K562 (cell line): ENCODE data around the gene LRRC43. TPM values are rescaled to one million over a fixed set of nuclear protein-coding genes. Genes with fewer than 3 reads are reported as not detected.
A peak's percentile ranks its signal among the peaks of the same experiment; 100 is the strongest.

Experiments used
- ATAC-seq: fragments of 200-7000 bp; cut with Tn5 transposase; 3 replicates; pipeline ENCODE4 v1.9.1; 2020; ENCODE audit warnings: moderate library complexity
- BruUV-seq: library from RNA; stranded (reverse); fragments of 400-500 nt; replicated peaks from 2 replicates; lab custom pipeline; 2021; lab: Mats Ljungman, UMichigan
- CTCF ChIA-PET: fragments of 300-600 bp; formaldehyde crosslinking; extraction: SDS; loops from one replicate; lab custom pipeline; 2021; ENCODE audit warnings: low intra/inter-chr PET ratio; lab: Yijun Ruan, JAX
- POLR2A ChIA-PET: fragments of 300-600, 350-650 bp; sonication (Branson Sonifier 250); formaldehyde crosslinking; extraction: SDS; loops from one replicate; lab custom pipeline; 2021; ENCODE audit warnings: antibody characterized with exemption, inconsistent platforms; lab: Yijun Ruan, JAX
- DNase-seq, 4 experiments: peaks; one replicate each; pipeline versions ENCODE4 v3.0.0 to v3.0.0-alpha.2; 2011 to 2018; ENCODE audit warnings: low spot score in 3 of 4, mixed read lengths in 3 of 4; ENCODE audit errors: extremely low read depth in 1 of 4
- FAIRE-seq: peaks from 2 replicates; lab custom pipeline; 2011; peaks lifted over from hg19 to GRCh38; lab: Jason Lieb, UNC
- H2AFZ ChIP-seq: 2 replicates; pipeline ENCODE4 v1.6.0; 2011; ENCODE audit warnings: low read depth, low read length, control low read depth, inconsistent platforms
- H3K27ac ChIP-seq: fragments of 200-600 bp; 3 replicates; pipeline ENCODE4 v1.8.0; 2011; ENCODE audit warnings: low read depth, mild to moderate bottlenecking, control low read depth, inconsistent platforms, low read length, moderate library complexity, mixed read lengths; ENCODE audit errors: extremely low read depth
- H3K27me3 ChIP-seq, 2 experiments: fragments of 300-600 bp in 1 of 2; 2 replicates in 1 of 2; 3 replicates in 1 of 2; pipeline versions ENCODE4 v1.6.0 to v1.8.0; 2011; ENCODE audit warnings: inconsistent platforms in 2 of 2, low read length in 2 of 2, mild to moderate bottlenecking in 1 of 2, mixed read lengths in 1 of 2, moderate library complexity in 1 of 2; ENCODE audit not compliant: control insufficient read depth in 2 of 2, insufficient read depth in 2 of 2
- H3K36me3 ChIP-seq: fragments of 300-600 bp; 3 replicates; pipeline ENCODE4 v1.8.0; 2011; ENCODE audit warnings: mild to moderate bottlenecking, low read length, inconsistent platforms; ENCODE audit not compliant: control insufficient read depth, insufficient read depth
- H3K4me1 ChIP-seq, 2 experiments: fragments of 200-600 bp in 1 of 2; replicated peaks in 1 of 2; 2 replicates in 1 of 2; 3 replicates in 1 of 2; pipeline versions ENCODE4 v1.5.1 to v1.8.0; 2011; ENCODE audit warnings: inconsistent platforms in 2 of 2, low read length in 2 of 2, mild to moderate bottlenecking in 1 of 2, mixed read lengths in 1 of 2, moderate library complexity in 1 of 2; ENCODE audit not compliant: control insufficient read depth in 2 of 2, insufficient read depth in 2 of 2
- H3K4me2 ChIP-seq: 2 replicates; pipeline ENCODE4 v1.6.1; 2011; ENCODE audit warnings: low read length, control low read depth, inconsistent platforms, mixed read lengths; ENCODE audit not compliant: insufficient read depth
- H3K4me3 ChIP-seq: fragments of 200-600 bp; sonication (generic), shearing (Covaris generic); 2 replicates; pipeline ENCODE4 v1.5.1; 2016; ENCODE audit warnings: control low read depth, inconsistent platforms
- H3K79me2 ChIP-seq: fragments of 200-600 bp; 3 replicates; pipeline ENCODE4 v1.8.0; 2011; ENCODE audit warnings: low read length, inconsistent platforms; ENCODE audit not compliant: control insufficient read depth, insufficient read depth
- H3K9ac ChIP-seq, 2 experiments: 2 replicates each; pipeline versions ENCODE4 v1.6.0 to v1.6.1; 2011; ENCODE audit warnings: low read depth in 2 of 2, low read length in 2 of 2, control low read depth in 1 of 2, inconsistent platforms in 1 of 2, mild to moderate bottlenecking in 1 of 2, mixed read lengths in 1 of 2; ENCODE audit not compliant: insufficient read depth in 1 of 2
- H3K9me1 ChIP-seq: one replicate; pipeline ENCODE4 v1.6.0; 2011; ENCODE audit warnings: inconsistent platforms, mild to moderate bottlenecking, low read length, moderate library complexity; ENCODE audit not compliant: control insufficient read depth, insufficient read depth
- H3K9me3 ChIP-seq: replicated peaks from 2 replicates; pipeline ENCODE4 v1.5.1; 2011; ENCODE audit warnings: low read depth, low read length, inconsistent platforms; ENCODE audit not compliant: control insufficient read depth, insufficient read depth
- H4K20me1 ChIP-seq: replicated peaks from 2 replicates; pipeline ENCODE4 v1.6.1; 2011; ENCODE audit warnings: low read length, inconsistent platforms, mixed read lengths; ENCODE audit not compliant: control insufficient read depth, insufficient read depth
- BMI1 ChIP-seq: fragments of 150-350 bp; IDR thresholded peaks from 2 replicates; pipeline ENCODE4 v1.6.1; 2014; ENCODE audit warnings: low read length
- CHD1 ChIP-seq: fragments of 200-600 bp; sonication (generic); IDR thresholded peaks from one replicate; pipeline ENCODE4 v1.6.1; 2012; ENCODE audit warnings: mild to moderate bottlenecking, moderate library complexity, low read length, inconsistent platforms
- CXXC5 ChIP-seq: fragments of 250-450 bp; sonication (Bioruptor Pico); IDR thresholded peaks from 2 replicates; pipeline ENCODE4 v1.8.0; 2022; ENCODE audit warnings: inconsistent platforms, mild to moderate bottlenecking, moderate library complexity
- EHMT2 ChIP-seq: fragments of 450-650 bp; IDR thresholded peaks from 2 replicates; pipeline ENCODE4 v1.6.1; 2018; ENCODE audit warnings: antibody characterized with exemption
- EP300 ChIP-seq: IDR thresholded peaks from 2 replicates; pipeline ENCODE4 v1.6.1; 2012; ENCODE audit warnings: low read length, improper control_type of control experiment
- HDAC2 ChIP-seq: fragments of 450-650 bp; IDR thresholded peaks from 2 replicates; pipeline ENCODE4 v1.6.1; 2016; ENCODE audit warnings: mild to moderate bottlenecking
- KDM1A ChIP-seq, 2 experiments: fragments of 450-650 bp; IDR thresholded peaks; 2 replicates each; pipeline ENCODE4 v1.6.1; 2016; ENCODE audit warnings: mild to moderate bottlenecking in 2 of 2
- NCOA2 ChIP-seq, 2 experiments: fragments of 450-650 bp; IDR thresholded peaks; 2 replicates each; pipeline ENCODE4 v1.6.1; 2018; ENCODE audit warnings: mild to moderate bottlenecking in 2 of 2, moderate library complexity in 1 of 2; ENCODE audit not compliant: partially characterized antibody in 2 of 2
- NR1H2 ChIP-seq: sonication (generic); formaldehyde crosslinking; IDR thresholded peaks from 2 replicates; pipeline ENCODE4 v1.4.0; 2020; ENCODE audit warnings: mild to moderate bottlenecking, missing genetic modification reagents
- POLR2B ChIP-seq: fragments of 450-650 bp; IDR thresholded peaks from 2 replicates; pipeline ENCODE4 v1.6.1; 2018; ENCODE audit warnings: low read depth; ENCODE audit not compliant: partially characterized antibody
- SP1 ChIP-seq: sonication (generic); formaldehyde crosslinking; IDR thresholded peaks from 2 replicates; pipeline ENCODE4 v1.8.1; 2022; ENCODE audit warnings: mild to moderate bottlenecking, missing genetic modification reagents
- SRF ChIP-seq, 2 experiments: fragments of 250-450, 450-650 bp in 1 of 2; sonication (Bioruptor Pico) in 1 of 2; sonication (generic) in 1 of 2; formaldehyde crosslinking; IDR thresholded peaks; 2 replicates each; pipeline versions ENCODE4 v1.5.0 to v1.5.1; 2020 to 2022; ENCODE audit warnings: mild to moderate bottlenecking in 1 of 2, missing genetic modification reagents in 1 of 2
- TAF7 ChIP-seq: fragments of 450-650 bp; IDR thresholded peaks from 2 replicates; pipeline ENCODE4 v1.6.1; 2016; ENCODE audit warnings: missing genetic modification characterization, missing compliant biosample characterization
- TBP ChIP-seq: optimal IDR thresholded peaks from 2 replicates; pipeline ENCODE3; 2011; ENCODE audit warnings: low read depth, low read length, improper control_type of control experiment
- THAP12 ChIP-seq: fragments of 250-450 bp; sonication (Bioruptor Pico); IDR thresholded peaks from 2 replicates; pipeline ENCODE4 v1.9.0; 2021; ENCODE audit warnings: mild to moderate bottlenecking, inconsistent platforms
- TOE1 ChIP-seq, 2 experiments: fragments of 450-650 bp in 1 of 2; sonication (generic) in 1 of 2; formaldehyde crosslinking in 1 of 2; IDR thresholded peaks; 2 replicates each; pipeline versions ENCODE4 v1.7.1 to v1.8.0; 2016 to 2022; ENCODE audit warnings: borderline replicate concordance in 2 of 2, mild to moderate bottlenecking in 2 of 2, antibody characterized with exemption in 1 of 2, inconsistent platforms in 1 of 2, low read depth in 1 of 2, missing genetic modification reagents in 1 of 2, moderate library complexity in 1 of 2
- TRIM28 ChIP-seq: fragments of 450-650 bp; IDR thresholded peaks from 2 replicates; pipeline ENCODE4 v1.6.1; 2017
- XRCC3 ChIP-seq: fragments of 450-650 bp; IDR thresholded peaks from 2 replicates; pipeline ENCODE4 v1.6.1; 2017; ENCODE audit warnings: mild to moderate bottlenecking, moderate library complexity
- ZNF124 ChIP-seq: sonication (generic); formaldehyde crosslinking; IDR thresholded peaks from 2 replicates; pipeline ENCODE4 v1.8.1; 2022; ENCODE audit warnings: missing genetic modification reagents
- ZNF175 ChIP-seq: fragments of 200-800 bp; sonication (Bioruptor generic); IDR thresholded peaks from 2 replicates; pipeline ENCODE4 v1.6.1; 2016; ENCODE audit warnings: low read depth, mild to moderate bottlenecking, missing genetic modification characterization, missing compliant biosample characterization
- ZNF431 ChIP-seq: sonication (generic); formaldehyde crosslinking; IDR thresholded peaks from 2 replicates; pipeline ENCODE4 v1.8.0; 2022; ENCODE audit warnings: mild to moderate bottlenecking, missing genetic modification reagents
- ZNF778 ChIP-seq: fragments of 450-650 bp; formaldehyde crosslinking; IDR thresholded peaks from 2 replicates; pipeline ENCODE4 v1.4.0; 2020; ENCODE audit warnings: mild to moderate bottlenecking, moderate library complexity
- WGBS: fragments of 100-300 bp; shearing (Covaris generic); methylation state at CpG from one replicate; pipeline ENCODE4 v1.1.6; 2016; ENCODE audit warnings: low coverage, mixed read lengths; ENCODE audit not compliant: insufficient coverage; ENCODE audit errors: missing lambda C conversion rate; 5-methylcytosine and 5-hydroxymethylcytosine counted together
- in situ Hi-C: fragments of 300-500 bp; cut with MboI; formaldehyde crosslinking; loops from 4 replicates; pipeline ENCODE4 v1.15.0; 2018; ENCODE audit warnings: inconsistent platforms, mixed read lengths
- intact Hi-C: fragments of 100-400 bp; cut with micrococcal nuclease; formaldehyde crosslinking; loops from 2 replicates; pipeline ENCODE4 v1.14.2; 2022
- polyA plus RNA-seq, 8 experiments: library from polyadenylated mRNA; depleted of rRNA in 4 of 8; stranded (reverse) in 5 of 8; unstranded in 3 of 8; fragments of >200 nt; fragmentation: Nextera tagmentation in 2 of 8; fragmentation: Illumina TruSeq in 1 of 8; extraction: Ambion mirVana in 2 of 8; extraction: Trizol in 1 of 8; gene quantifications; 2 replicates each; pipeline versions ENCODE4 v1.2.1 to v1.2.3, GENCODE V29; 2011 to 2014; ENCODE audit warnings: inconsistent platforms in 1 of 8, missing spikeins in 1 of 8
- total RNA-seq, 7 experiments: library from RNA; depleted of rRNA in 6 of 7; stranded (reverse); fragments of >200 nt in 6 of 7; fragmentation: Illumina TruSeq in 2 of 7; extraction: Trizol in 2 of 7; gene quantifications; 2 replicates each; pipeline versions ENCODE4 v1.2.1 to v1.2.3, GENCODE V29; 2011 to 2021; ENCODE audit warnings: low replicate concordance in 1 of 7

Gene LRRC43
- total and polyA plus RNA-seq, 9 of the 15 experiments (the other 6 are each of a cell fraction or from before 2014, with no cell fraction given): 0.19 TPM; not detected in 8

- peak within 1 kb of the TSS; percentile 94 to 99 for H3K9ac ChIP-seq
- peaks cover 39% of the 10 kb centered on the region for H3K36me3 ChIP-seq
- peaks cover 47% of the 10 kb centered on the region for H3K79me2 ChIP-seq
- H3K4me1 ChIP-seq: peaks cover 21 to 42% of the 10 kb centered on the region in 2 experiments
- intact Hi-C loops (loop anchor here (5.0 kb wide), 1 partner anchor 41 kb away; the partner anchor contains the start of gene VPS33A), in situ Hi-C loops (no loop called here)
- H4K20me1 ChIP-seq: peaks cover 5% of the 10 kb centered on the region; the same call in 1 of the 2 replicates
- ChIA-PET CTCF (no interaction called here), POLR2A (interaction anchor here (0.6 to 11.0 kb wide), 10 partner anchors 9 to 625 kb away, joined by 3 to 149 read pairs (median 4); partner anchors contain the start of gene B3GNT4)
- H3K9me1 ChIP-seq: no peaks in the 10 kb centered on the region
- ATAC-seq (peak; percentile 98), DNase-seq (peak; percentile 95 to 99 (median 97)), FAIRE-seq (peak; percentile 98)
- H3K27me3 ChIP-seq: no peaks in the 10 kb centered on the region
- WGBS: under 1% methylated on average over 67 of the region's 74 CpGs
- peak within 1 kb of the TSS; percentile 97 for H3K4me3 ChIP-seq
- no peaks in the 10 kb centered on the region for H3K9me3 ChIP-seq
- H3K27ac ChIP-seq: peak within 1 kb of the TSS; percentile 96
- H3K4me2 ChIP-seq: peak within 1 kb of the TSS; percentile 93
- H2AFZ ChIP-seq: peak within 1 kb of the TSS; percentile 98
- no TSS peak for BruUV-seq
- TF ChIP-seq SP1 (CRISPR knock-in tag) (peak; percentile 96), NCOA2 (IDR thresholded peaks at IDR 0.05; ENCODE audit: partially characterized antibody in 2 of 2) (no peak), TBP (peak; percentile 90), ZNF124 (CRISPR knock-in tag) (no peak), TRIM28 (no peak), CHD1 (peak; percentile 48), TOE1 (IDR thresholded peaks at IDR 0.05; ENCODE audit: borderline replicate concordance) (peak; percentile 37; the same call in 1 of the 2 replicates), TOE1 (CRISPR knock-in tag; IDR thresholded peaks at IDR 0.05; ENCODE audit: borderline replicate concordance, low read depth) (no peak), THAP12 (peak; percentile 86), SRF (CRISPR knock-in tag; IDR thresholded peaks at IDR 0.05) (peak in 1 of 2 experiments; percentile 71; a peak in 1 of 4 replicates), ZNF778 (CRISPR knock-in tag) (no peak), TAF7 (tag) (peak; percentile 91), POLR2B (peak; percentile 96), XRCC3 (no peak), ZNF175 (CRISPR knock-in tag) (no peak), ZNF431 (CRISPR knock-in tag) (peak; percentile 91), HDAC2 (peak; percentile 68), NR1H2 (CRISPR knock-in tag) (peak; percentile 16; the same call in 1 of the 2 replicates), CXXC5 (CRISPR knock-in tag) (peak; percentile 81), KDM1A (IDR thresholded peaks at IDR 0.05) (no peak), BMI1 (no peak), EP300 (peak; percentile 40; the same call in 1 of the 2 replicates), EHMT2 (no peak)
Observed at GRCh38 chr12:122225683-122226365, 42.9 kb downstream of the LRRC43 start, which contains the start of gene DIABLO. Gene DIABLO (minus strand): TSS chr12:122226052. CDS start chr12:122226014, 38 bp downstream.
